HG02840 (cell line): Measurements from ENCODE around the gene SEMA3D.
"Not testable (repeated sequence)": the region's sequence is repeated elsewhere in the genome, so short reads cannot be mapped to it uniquely, and the experiment has no call there.

Source experiments
- ATAC-seq: cut with Tn5 transposase; IDR thresholded peaks from one replicate; pipeline ENCODE4 v1.9.1; 2021; ENCODE audit warnings: mild to moderate bottlenecking, moderate library complexity, moderate number of reproducible peaks; ENCODE audit not compliant: unreplicated experiment, low FRiP score

SEMA3D gene

DNA sequence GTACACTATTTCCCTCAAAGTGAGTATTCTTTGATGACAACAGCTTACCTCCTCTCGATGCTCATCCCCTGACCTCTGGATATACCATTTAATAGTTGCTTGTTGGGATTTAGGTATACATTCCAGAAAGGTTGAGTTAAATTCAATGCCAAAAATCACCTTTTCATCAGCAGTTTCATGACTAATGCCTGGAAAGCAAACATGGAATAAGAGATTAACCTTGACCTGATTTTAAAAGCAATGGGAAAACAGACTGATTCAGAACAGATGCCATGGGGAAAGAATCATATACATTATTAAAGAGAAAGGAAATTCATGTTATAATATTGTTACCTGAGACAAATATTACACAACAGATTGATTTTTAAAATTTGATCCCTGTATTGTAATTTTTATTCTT is 180.1 kb downstream of the SEMA3D start:
- no peak for ATAC-seq

DNA sequence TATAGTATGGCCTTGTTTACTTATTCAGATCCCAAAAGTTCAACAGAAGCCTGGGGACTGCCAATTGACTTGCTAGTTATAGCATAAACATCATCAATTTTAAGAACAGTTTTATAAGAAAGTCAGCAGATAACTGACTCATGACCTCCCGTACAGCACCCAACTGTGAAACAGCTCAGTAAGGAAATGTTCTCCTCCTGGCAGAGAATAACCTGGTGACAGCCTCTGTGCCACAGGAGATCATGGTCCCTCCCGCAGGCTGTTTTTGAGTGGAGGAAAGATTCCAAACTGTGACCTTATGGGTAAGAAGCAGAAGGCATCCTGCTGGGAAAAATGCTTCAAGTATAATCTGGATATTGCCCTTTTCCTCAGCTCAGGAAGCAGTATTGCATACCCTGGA is 182.5 kb downstream of the SEMA3D start:
- no peak for ATAC-seq

GRCh38 chr7:85001495-85002345 is 185.1 kb downstream of the SEMA3D start:
- no peak for ATAC-seq

DNA sequence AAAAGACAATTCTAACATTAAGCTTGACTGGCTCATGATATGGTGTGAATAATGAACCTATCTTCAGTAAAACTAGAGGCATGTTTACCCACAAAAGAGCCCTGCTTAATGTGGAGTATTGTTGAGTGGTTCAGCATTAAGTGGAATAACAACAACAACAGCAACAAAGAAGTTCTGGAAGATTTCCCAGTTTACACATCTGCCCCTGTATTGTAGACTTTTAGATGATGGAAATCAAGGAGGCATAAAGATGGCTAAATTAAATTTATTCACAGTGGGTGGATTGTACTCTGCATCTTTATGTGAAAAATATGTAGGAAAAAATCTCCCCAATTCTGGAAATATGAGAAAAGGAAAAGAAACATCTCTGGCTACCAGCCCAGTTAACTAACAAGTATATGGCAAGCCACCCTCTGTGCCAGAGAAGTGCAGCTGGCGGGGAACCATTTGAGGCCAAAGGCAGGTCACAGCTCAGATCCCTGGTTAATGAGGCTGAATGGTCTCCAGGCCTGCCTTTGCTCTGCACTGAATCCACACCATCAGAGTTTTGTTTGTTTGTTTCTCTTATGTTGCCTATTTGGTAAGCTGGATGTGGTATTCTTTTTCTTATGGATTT is 186.0 kb downstream of the SEMA3D start:
- no peak for ATAC-seq

GRCh38 chr7:84999450-84999849 is 187.4 kb downstream of the SEMA3D start:
- no peak for ATAC-seq

- no peak for ATAC-seq
Observed at GRCh38 chr7:84998665-84999064, 188.2 kb downstream of the SEMA3D start.

- ATAC-seq, result no peak
Observed at GRCh38 chr7:84997626-84998025, 189.2 kb downstream of the SEMA3D start.

DNA sequence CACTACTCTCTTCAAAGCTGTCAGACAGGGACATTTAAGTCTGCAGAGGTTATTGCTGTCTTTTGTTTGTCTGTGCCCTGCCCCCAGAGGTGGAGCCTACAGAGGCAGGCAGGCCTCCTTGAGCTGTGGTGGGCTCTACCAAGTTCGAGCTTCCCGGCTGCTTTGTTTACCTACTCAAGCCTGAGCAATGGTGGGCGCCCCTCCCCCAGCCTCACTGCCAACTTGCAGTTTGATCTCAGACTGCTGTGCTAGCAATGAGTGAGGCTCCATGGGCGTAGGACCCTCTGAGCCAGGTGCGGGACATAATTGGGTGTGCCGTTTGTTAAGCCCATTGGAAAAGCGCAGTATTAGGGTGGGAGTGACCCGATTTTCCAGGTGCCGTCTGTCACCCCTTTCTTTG is 193.9 kb downstream of the SEMA3D start:
- not testable (repeated sequence) for ATAC-seq

GRCh38 chr7:84985073-84985784 is 201.6 kb downstream of the SEMA3D start:
- no peak for ATAC-seq

DNA sequence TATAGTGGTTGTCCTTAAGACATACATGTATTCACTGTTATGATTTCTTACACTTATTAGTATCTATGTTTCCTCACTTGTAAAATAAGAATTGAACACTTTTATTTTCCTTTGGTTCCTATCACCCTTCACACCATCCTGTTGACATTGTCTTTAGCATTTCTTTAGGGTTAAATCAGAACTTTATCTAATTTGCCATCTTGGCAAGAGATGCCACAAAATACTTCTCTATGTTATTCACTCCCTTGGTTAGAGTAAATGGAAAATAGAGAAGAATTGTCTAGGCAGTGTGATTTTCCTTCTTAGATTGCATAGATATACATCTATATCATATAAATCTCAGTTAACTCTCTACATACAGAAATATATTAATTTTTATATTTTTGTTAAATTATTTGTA is 204.7 kb downstream of the SEMA3D start:
- no peak for ATAC-seq

DNA sequence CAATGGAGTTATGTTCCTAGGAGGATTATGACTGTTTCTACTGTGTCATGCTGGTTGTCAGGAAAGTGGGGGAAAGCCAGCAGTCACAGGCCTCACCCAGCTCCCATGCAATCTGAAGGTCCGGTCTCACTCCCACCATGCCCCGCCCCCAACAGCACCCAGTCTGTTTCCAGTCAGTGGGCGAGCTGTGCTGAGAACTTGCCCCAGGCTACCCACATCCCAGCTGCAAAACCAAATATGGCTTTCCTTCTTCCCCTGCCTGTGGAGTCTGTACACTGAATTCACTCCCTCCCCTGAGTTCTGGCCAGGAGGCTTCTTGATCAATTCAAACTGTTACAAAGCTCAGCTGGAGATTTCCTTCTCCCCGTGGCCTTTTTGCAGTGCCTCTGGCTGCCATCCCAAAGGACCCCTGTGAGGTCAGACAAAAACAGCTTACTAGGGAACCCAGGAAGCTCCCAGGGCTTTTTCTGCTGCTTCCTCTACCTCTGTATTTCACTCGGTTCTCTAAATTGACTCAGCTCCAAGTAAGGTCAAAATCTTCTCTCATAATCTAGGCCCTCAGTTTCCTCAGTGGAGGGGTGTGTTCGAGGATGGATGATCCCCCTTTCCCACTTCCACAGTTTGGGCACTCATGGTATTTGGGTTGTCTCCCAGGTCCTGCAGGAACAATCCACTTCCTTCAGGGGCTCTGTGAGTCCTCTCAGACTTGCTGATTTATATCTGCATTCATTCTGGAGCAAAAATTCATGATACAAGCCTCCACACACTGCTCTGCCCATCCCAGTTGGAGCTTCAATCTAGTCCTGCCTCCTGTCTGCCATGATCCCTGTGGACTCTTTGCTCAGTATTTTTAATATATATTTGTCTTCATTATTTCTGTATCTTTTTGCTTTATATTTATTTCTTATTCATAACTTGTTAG is 205.5 kb downstream of the SEMA3D start:
- no peak for ATAC-seq

- no peak for ATAC-seq
Observed at GRCh38 chr7:84975586-84976185, 211.2 kb downstream of the SEMA3D start.

DNA sequence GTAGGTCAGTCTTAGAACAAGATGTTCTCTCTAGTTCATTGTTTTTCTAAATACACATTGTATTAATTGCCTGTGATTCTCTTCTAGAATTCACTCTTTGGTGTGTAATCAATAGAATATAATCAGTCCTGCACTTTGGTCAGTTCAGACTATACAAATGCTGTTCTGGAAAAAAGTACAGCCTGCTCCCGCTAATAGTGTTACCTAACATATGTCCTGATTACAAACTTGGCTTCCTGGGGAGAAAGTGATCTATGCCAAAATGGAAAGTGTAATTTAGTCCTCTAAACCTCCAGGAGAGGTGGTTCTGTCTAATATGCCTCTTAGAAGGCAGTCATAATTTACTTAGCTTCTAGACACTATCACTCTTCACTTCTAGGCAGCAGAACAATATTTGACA is 215.5 kb downstream of the SEMA3D start:
- ATAC-seq, result no peak

- no peak for ATAC-seq
Observed at GRCh38 chr7:84970670-84971069, 216.2 kb downstream of the SEMA3D start.

GRCh38 chr7:84953234-84953633 is 233.6 kb downstream of the SEMA3D start:
- ATAC-seq, result no peak

DNA sequence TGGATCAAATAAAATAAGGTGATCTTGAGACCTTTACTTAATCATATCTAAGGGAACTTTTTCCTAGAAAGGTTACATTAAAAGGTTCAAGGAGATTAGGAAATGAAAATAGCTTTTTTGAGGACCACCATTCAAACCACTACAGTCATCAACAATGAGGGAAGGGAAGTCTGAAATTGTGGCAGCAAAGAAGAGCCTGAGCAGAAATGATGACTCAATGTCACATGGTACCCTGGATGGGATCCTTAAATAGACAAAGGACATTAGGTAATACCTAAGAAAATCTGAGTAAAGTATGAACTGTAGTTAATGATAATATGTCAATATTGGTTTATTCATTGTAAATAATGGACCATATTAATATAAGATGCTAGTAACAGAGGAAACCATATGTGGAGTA is 236.0 kb downstream of the SEMA3D start:
- no peak for ATAC-seq

DNA sequence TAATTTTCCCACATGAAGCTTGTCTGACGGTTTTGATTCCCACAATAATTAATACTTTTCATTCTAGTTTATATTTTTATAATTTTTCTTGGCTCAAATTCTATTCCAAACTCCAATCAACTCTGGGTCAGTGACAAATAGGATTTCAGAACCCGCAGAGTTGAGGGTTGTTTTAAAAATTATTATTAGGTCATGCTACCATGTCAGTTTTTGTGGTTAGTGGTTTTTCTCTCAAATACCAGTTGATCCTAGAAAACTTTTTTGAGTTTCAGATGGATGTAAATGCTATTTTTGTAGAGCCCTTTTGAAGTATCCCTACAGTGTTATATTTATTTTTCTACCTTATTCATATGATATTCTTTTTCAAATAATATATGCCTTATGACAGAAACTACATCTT is 237.4 kb downstream of the SEMA3D start:
- no peak for ATAC-seq

- ATAC-seq, result no peak
Observed at GRCh38 chr7:84949067-84949466, 237.8 kb downstream of the SEMA3D start.

DNA sequence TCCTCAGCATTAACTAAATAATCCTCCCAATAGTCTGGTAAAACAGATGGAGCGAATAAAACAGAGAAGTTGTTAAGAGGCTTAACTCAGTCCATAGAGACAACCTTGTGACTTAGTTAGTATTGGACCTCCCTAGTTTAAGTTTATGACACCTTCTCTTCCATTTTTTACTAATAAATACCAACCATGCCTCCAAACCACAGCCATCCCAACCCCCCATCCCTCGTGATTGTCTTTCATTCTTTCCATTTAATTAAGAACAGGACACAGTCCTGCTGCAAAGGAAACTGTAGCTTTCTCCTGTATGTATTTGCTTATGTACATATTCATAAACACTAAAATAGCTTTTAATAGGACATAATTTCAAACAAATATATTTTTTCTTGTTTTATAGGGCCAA is 238.2 kb downstream of the SEMA3D start:
- ATAC-seq, result no peak

DNA sequence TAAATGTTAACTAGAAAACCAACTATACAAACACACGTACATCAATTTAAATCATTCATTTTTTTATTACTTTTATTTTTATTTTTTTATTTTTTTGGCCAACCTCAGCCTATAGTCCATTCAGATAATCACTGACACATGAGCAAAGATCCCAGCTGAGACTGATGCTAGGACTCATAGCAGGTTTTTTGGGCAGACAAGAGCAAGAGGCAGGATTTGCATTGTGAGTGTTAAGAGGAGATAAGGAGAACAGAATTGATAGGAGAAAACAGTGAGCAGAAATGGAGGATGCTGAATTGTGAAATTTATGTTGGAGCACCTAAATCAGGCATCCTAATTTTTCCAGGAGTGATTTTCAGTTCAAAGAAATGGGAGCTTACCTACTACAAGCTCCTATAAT is 240.3 kb downstream of the SEMA3D start:
- ATAC-seq, result no peak
